ENCODE data around the gene ARRDC3. TPM values are rescaled to one million over a fixed set of nuclear protein-coding genes. Genes with fewer than 3 reads are reported as not detected.

ARRDC3 gene
- total and polyA plus RNA-seq, 2 donors (not counting 3 experiments of a cell fraction or from before 2014, with no cell fraction given), result 12.4 to 43.1 TPM

DNA sequence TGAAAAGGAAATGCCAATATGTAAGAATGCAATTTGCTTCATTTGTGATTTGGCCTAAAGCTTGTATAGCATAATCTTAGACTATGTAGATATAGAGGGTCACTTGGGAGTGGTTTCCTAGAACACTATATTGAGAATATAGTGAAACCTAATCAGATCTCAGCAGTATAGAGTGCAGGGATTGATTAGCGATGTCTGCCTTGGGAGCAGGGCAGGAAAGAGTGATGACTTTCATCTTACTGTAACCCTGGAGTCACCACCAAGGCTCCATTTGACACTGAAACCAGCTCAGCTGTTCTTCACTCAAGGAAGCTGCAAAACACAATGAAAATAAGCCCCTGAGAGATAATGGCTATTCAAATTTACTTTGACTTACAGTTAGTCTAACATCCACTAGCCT lies 26.2 kb upstream of the ARRDC3 start:
- CTCF ChIA-PET, result interaction anchor here (0.6 to 1.9 kb wide), 5 partner anchors 8 to 607 kb away, joined by 3 to 20 read pairs (median 3); no protein-coding TSS in a partner anchor
- no peaks in the 10 kb centered on the region for H3K27me3 ChIP-seq (ENCODE audit: control insufficient read depth in 2 of 2, insufficient read depth in 2 of 2, low read length in 2 of 2)
- dilution Hi-C loops (cut with MboI; ENCODE audit: extremely low pct_ligation_motif_present, low sequenced_read_pairs), result no loop called here

DNA sequence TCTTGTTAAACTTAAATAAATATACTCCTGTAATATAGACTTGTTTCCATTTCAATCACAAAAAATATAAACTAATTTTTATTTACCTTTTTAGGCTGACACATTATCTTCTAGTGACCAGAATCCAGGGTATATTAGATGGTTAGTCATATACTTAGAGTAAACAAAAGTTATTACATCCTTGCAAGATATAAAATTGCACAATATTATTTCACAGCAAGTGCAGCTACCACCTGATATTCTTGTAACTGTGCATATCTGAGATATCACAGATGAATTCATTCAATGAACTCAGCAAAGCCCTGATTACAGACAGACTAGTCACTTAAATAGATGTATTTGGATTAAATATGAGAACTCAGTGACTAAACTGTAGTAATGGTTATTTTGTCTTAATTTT lies 25.6 kb upstream of the ARRDC3 start:
- TF ChIP-seq FOS (IDR thresholded peaks at IDR 0.05; ENCODE audit: borderline replicate concordance, insufficient read depth, low read length), result no peak
- no peak overlapping the region for H3K4me3 ChIP-seq (replicated peaks in 1 of 3; ENCODE audit: insufficient read depth in 1 of 3, low read depth in 1 of 3, low read length in 3 of 3)
- dilution Hi-C loops (cut with MboI; ENCODE audit: extremely low pct_ligation_motif_present, low sequenced_read_pairs), result no loop called here
- ChIA-PET CTCF (interaction anchor here (0.9 to 1.9 kb wide), 3 partner anchors 9 to 606 kb away, joined by 3 to 7 read pairs (median 5); no protein-coding TSS in a partner anchor), POLR2A (no interaction called here)
- no peaks in the 10 kb centered on the region for H4K20me1 ChIP-seq (replicated peaks; ENCODE audit: control insufficient read depth, extremely low read depth, insufficient read depth, low read length)
- H3K79me2 ChIP-seq (ENCODE audit: control insufficient read depth, insufficient read depth, low read length), result no peaks in the 10 kb centered on the region
- no peak overlapping the region for H3K9ac ChIP-seq (replicated peaks; ENCODE audit: extremely low read depth, insufficient read depth, low read length)
- no peaks in the 10 kb centered on the region for H3K27me3 ChIP-seq (ENCODE audit: control insufficient read depth in 2 of 2, insufficient read depth in 2 of 2, low read length in 2 of 2)
- no peak overlapping the region for H3K4me2 ChIP-seq (ENCODE audit: insufficient read depth, low read length)
- H3K9me1 ChIP-seq (replicated peaks; ENCODE audit: control insufficient read depth, extremely low read depth, insufficient read depth, low read length), result no peaks in the 10 kb centered on the region
- FAIRE-seq, result no peak
- no peak for DNase-seq (ENCODE audit: low read depth, low spot score)
- BruUV-seq (replicated peaks), result no TSS peak
- H2AFZ ChIP-seq (ENCODE audit: low read depth, low read length), result no peak overlapping the region
- no peak overlapping the region for H3K27ac ChIP-seq (ENCODE audit: insufficient read depth, low read depth, low read length)
- H3K36me3 ChIP-seq (ENCODE audit: control insufficient read depth in 2 of 2, extremely low read depth in 1 of 2, insufficient read depth in 2 of 2, low read length in 2 of 2), result no peaks in the 10 kb centered on the region
- intact Hi-C loops (cut with micrococcal nuclease), result no loop called here
- H3K9me3 ChIP-seq (replicated peaks; ENCODE audit: control insufficient read depth, insufficient read depth, low read length), result no peaks in the 10 kb centered on the region
- no peaks in the 10 kb centered on the region for H3K4me1 ChIP-seq (ENCODE audit: control insufficient read depth, extremely low read depth, insufficient read depth, low read length)

More for the DNA sequence above, 26.2 kb upstream of the ARRDC3 start:
- Histone ChIP-seq H4K20me1 (replicated peaks; ENCODE audit: control insufficient read depth, extremely low read depth, insufficient read depth, low read length) (no peaks in the 10 kb centered on the region), H3K9me1 (replicated peaks; ENCODE audit: control insufficient read depth, extremely low read depth, insufficient read depth, low read length) (no peaks in the 10 kb centered on the region), H3K9ac (replicated peaks; ENCODE audit: extremely low read depth, insufficient read depth, low read length) (no peak overlapping the region), H3K36me3 (ENCODE audit: control insufficient read depth in 2 of 2, extremely low read depth in 1 of 2, insufficient read depth in 2 of 2, low read length in 2 of 2) (no peaks in the 10 kb centered on the region), H3K4me1 (ENCODE audit: control insufficient read depth, extremely low read depth, insufficient read depth, low read length) (no peaks in the 10 kb centered on the region), H2AFZ (ENCODE audit: low read depth, low read length) (no peak overlapping the region), H3K27ac (ENCODE audit: insufficient read depth, low read depth, low read length) (no peak overlapping the region), H3K79me2 (ENCODE audit: control insufficient read depth, insufficient read depth, low read length) (no peaks in the 10 kb centered on the region), H3K4me2 (ENCODE audit: insufficient read depth, low read length) (no peak overlapping the region), H3K4me3 (replicated peaks in 1 of 3; ENCODE audit: insufficient read depth in 1 of 3, low read depth in 1 of 3, low read length in 3 of 3) (no peak overlapping the region), H3K9me3 (replicated peaks; ENCODE audit: control insufficient read depth, insufficient read depth, low read length) (no peaks in the 10 kb centered on the region)
- FAIRE-seq, result no peak
- POLR2A ChIA-PET, result no interaction called here
- intact Hi-C loops (cut with micrococcal nuclease), result no loop called here
- BruUV-seq (replicated peaks), result no TSS peak
- TF ChIP-seq POLR2AphosphoS5 (IDR thresholded peaks at IDR 0.05; ENCODE audit: insufficient read depth, low read depth, low read length), result no peak
- TF ChIP-seq JUN (IDR thresholded peaks at IDR 0.05; ENCODE audit: borderline replicate concordance, insufficient read depth, insufficient read length, low read depth), result no peak
- TF ChIP-seq GATA2 (IDR thresholded peaks at IDR 0.05; ENCODE audit: insufficient read depth, insufficient read length, low read depth, low read length), result no peak
- no peak for TF ChIP-seq EZH2 (IDR thresholded peaks at IDR 0.05; ENCODE audit: borderline replicate concordance, low read depth, low read length, severe bottlenecking)
- DNase-seq (ENCODE audit: low read depth, low spot score), result no peak
